Activated CD8-positive, alpha-beta memory T cell treated with anti-CD3 and anti-CD28 coated beads for 4 hours (primary cell): ENCODE measurements around the gene LECT2.

ENCODE experiments used
- DNase-seq, 2 donors: peaks; one replicate each; pipeline ENCODE4 v3.0.0-alpha.2; 2020; ENCODE audit warnings: low read depth in 2 of 2

The LECT2 gene

DNA sequence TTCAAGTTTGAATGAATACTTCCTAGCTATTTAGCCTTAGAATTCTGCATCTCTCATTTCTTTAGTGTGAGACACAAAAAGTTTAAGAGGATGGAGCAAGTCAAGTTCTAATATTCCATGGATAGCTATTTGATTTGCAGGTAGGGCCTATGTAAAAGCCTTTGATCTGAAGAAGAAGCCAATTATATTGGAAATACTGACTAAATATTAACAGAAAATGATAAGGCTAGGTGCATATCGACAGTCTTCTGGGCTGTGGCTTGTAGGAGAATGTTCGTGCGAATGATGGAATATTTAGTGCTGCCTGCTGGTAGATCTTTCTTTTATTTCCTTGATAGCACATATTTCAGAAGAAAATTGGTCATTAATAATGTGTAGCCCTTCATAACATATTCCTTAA lies at the start of gene LECT2:
Gene LECT2 (minus strand): TSS at position 85 of the 400 bp plus-strand sequence. CDS start 150 bp downstream, outside the sequence.
- DNase-seq, result no peak

DNA sequence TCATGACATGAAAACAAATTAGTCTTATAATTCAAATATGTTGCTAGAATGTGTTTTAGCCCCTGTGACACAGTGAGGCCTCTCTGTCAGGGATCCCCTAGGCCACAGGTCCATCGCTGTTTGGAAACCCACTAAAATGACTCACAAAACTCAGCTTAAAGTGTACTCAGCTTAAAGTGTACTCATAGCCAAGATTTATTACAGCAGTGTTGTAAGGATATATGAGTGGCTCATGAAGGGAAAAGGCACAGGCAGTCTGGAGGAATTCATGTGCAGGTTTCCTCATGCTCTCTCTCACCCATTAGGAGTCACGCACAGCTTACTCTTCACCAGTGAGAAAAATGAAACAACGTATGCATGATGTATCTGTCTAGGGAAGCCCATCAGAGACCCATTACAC lies 49.7 kb upstream of the LECT2 start:
- no peak for DNase-seq

DNA sequence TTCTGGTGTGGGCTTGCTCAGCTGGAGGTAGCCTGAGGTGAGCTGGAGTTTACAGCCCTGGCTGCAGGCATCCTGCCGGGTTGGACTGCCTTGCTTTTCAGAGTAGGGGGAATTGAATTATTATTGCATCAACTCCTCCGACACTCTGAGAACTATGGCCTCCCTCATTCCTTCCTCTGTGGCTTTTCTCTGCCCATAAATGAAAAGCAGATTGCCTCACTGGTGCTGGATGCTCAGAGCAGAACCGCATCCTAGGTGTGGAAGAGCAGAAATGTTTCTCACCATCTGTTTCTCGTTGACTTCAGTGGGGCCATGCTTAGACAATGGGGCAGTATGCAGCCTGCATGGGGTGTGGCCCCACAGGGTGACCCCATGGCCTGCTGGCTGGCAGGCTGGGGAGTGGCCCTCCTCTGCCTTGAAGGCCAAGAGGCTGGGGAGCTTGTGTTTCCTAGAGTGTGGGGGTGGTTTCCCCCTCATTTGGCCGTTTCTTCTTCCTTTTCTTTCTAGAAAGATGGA lies 46.7 kb upstream of the LECT2 start:
- DNase-seq, result no peak

DNA sequence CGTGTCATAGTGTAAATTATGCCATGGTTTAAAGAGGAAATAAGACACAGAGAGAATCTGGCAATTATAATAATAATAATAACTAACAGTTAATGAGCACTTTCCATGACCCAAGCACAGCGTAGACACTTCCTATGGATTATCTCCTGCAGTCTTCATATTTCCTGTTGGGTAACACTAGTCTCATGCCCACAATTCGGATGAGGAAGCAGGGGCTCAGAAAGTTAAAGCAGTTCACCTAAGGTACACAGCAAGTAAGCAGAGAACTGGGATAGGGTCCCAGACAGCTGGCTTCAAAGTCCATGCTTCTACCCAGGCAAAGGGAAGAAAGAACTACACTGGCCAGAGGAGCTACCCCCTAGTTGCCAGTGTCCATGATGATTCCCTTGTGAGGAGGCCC lies 46.1 kb upstream of the LECT2 start:
- no peak for DNase-seq

DNA sequence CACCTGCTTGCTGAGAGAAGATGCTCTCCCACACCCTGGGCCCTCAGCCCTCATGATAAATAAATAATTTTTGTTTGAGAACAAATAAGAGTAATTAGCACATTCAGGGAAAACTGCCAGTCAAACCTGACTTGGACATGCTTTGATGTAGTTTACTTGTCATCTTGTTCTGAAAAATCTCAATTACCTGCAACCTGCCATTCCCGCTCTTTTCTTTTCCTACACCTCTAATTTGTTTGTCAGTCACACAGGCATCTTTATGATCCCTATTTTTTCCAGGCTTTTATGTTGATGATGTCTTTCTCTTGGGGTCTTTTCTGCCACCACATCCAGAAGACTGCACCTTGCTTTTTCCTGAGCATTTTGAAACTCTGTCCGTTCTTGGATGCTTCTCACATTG lies 45.4 kb upstream of the LECT2 start:
- no peak for DNase-seq

DNA sequence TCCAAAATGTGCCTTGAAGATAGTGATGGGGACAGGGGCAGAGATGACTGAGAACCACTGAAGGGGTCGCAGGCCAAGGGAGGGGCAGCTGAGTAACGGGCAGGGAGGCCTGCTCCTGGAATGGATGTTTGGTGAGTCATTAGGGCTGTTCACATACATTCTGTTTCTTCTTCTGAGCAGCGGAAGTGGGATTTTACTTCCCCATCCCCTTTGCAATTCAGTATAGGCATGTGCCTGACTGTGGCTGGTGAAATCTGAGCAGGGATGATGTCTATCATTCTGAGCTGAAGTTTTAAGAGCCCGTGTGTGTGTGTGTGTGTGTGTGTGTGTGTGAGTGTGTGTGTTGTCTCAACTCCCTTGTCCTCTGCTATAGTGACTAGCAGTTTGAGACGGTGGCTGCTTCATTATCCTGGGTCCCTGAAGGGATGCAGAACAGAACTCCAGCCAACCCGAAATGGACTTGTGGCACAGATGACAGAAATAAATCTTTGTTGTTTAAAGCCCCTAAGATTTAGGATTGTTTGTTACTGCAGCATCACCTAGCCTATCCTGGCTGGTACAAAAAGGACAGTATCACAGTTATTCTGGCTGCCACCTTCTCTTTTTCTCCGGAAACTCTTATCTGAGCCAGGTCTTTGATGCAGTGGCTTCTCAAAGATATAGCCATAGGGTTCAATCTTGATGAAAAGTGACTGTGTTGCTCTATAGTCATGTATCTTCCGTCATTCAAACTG lies 44.8 kb upstream of the LECT2 start:
- DNase-seq, result no peak

DNA sequence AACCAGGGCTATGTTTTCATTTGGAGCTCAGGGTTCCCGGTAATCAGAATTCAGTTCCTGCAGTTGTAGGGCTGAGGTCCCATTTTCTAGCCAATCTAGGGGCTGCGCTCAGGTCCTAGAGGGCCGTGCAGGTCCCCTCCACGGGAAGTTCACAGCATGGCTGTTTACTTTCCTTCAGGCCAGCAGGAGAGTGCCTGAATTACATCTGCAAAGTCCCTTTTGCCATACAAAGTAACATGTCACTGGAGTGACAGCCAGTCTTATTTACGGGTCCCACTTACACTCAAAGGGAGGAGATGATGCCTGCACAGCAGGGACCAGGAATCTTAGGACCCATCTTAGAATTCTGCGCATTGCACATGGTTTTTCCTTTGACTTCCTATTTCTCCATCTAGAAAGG lies 44.1 kb upstream of the LECT2 start:
- no peak for DNase-seq

DNA sequence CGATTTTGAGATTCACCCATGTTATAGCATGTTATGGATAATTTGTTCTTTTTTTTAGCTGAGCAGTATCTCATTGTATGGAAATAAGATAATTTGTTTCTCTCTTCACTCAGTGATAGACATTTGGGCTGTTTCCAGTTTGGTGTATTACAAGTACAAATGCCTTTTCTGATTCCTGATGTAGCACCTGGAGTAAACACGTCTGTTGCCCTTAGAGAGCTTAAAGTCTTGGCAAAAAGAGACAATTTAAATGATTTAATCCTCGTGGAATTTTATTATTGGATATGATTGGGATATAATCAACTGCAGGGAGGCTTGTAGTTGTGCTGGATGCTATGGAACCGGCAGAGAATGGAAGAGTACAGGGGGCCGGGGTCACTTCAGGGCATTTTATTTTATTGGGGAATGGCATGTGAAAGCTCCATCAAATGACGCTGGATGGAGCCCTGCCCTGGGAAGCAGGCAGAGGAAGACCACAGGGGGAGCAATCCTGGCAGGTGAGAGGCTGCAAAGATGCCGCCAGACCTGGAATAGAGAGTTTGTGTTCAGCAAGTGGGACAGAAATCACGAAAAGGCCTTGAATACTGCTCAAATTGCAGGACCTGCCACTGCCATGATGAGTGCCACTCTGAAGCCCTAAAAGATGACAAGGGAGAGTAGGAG lies 43.0 kb upstream of the LECT2 start:
- no peak for DNase-seq

DNA sequence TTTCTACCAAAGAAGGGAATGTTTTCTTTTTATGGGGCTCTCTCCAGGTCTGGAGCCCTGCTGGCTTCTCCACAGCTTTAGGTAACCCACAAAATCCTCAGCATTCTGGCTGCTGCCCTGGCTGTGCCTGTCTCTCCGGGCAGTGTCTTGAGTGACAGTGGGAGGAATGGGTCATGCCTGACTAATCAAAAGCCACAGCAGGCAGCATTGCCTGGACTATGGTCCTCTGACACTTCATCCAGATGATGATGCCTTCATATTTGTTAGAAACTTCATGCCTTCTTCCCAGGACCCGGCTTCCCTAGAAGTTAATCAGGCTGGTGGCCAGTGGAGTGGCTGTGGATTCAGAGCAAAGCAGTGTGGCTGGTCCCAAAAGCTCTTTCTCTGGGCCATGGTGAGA lies 41.8 kb upstream of the LECT2 start:
- DNase-seq, result no peak

DNA sequence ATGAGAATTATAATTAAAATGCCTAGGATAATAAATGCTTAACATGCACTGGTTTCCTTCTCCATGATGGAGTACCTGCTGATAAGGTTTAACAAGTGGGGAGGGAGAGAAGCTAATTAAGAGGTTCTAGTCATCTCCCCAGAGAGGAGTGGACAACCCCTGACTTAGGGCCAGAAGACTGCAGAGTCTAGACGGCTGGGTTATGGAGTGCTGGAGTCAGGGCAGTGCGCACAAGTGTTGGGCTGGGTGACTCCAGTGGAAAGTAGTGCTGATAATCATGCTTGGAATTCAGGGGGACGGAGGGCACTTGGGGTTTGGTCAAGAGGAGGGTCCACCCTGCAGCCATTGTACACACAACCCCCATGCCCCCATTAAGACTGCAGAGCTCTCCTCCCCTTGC lies 41.2 kb upstream of the LECT2 start:
- DNase-seq, result no peak

DNA sequence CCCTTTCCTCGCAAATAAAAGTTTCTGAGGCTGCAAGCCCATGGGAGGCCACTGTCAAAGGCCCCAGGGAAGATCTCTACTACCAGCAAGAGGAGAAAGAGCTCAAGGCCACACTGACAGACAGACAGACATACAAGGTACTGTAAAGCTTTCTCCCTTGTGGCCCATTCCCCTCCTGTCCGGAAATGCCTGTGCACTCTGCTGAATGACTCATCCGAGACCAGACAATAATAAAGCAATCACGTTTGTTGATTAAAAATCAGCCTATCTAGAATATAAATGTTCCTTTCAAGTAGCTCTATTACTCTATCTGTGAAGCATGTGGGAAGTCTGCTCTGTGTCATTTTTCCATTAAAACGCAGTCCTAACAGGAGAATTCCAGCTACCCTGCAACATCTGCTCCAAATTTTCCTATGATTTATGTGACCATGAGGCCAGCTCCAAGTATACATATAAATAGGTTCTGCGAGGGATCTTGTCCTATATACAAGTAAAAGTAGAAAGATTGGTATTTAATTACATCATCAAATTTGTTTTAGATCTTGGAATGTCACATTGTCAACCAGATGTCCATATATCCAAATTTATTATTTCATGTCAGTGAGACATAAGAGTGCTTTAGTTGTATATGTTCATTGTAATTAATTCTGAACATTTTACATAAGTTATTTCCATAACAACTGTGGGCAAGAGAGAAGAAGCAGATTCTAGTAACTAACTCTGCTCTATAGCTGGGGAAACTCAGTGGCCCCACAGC lies 39.3 kb upstream of the LECT2 start:
- DNase-seq, result no peak

DNA sequence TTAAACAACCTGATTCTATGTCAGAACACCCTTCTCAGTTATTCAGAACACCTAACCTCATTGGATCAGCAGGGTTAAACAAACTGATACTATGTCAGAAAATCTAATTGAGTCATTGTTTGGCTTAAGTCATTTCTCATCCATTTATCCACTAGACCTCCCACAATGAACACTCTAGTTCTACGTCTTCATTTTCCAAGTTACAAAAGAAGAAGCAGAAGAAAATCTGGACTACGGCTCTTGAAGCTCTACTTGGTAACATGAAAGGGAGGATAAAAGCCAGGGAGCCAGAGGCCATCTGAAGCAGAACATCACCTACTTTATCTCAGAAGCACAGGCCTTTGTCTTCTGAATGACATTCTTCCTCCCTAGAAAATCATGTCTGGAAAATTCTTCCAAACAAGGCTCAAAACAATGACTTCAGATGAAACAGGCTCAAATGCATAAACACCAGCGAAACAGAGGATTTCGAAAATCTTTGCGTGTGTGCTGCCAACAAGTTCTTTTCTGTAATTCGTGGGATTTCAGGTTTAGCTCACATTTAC lies 38.6 kb upstream of the LECT2 start:
- no peak for DNase-seq

DNA sequence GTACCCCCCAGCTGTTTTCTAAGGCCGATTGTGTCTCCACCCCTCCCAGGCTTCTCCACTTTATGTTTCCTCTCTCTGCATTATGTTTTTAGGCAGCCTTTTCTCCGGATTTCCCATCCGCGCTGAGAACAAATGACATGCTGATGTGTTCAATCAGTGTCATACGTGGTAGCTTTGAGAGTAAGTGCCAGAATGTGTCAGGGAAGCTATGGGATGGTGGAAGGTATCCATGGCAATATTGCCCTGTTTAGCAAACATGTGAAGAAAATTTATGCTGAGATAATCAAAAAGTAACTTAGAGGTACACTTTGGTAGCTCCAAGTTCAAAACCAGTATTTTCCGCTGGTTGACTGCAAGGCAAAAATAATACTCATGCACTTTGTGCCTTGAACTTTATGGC lies 36.6 kb upstream of the LECT2 start:
- no peak for DNase-seq

DNA sequence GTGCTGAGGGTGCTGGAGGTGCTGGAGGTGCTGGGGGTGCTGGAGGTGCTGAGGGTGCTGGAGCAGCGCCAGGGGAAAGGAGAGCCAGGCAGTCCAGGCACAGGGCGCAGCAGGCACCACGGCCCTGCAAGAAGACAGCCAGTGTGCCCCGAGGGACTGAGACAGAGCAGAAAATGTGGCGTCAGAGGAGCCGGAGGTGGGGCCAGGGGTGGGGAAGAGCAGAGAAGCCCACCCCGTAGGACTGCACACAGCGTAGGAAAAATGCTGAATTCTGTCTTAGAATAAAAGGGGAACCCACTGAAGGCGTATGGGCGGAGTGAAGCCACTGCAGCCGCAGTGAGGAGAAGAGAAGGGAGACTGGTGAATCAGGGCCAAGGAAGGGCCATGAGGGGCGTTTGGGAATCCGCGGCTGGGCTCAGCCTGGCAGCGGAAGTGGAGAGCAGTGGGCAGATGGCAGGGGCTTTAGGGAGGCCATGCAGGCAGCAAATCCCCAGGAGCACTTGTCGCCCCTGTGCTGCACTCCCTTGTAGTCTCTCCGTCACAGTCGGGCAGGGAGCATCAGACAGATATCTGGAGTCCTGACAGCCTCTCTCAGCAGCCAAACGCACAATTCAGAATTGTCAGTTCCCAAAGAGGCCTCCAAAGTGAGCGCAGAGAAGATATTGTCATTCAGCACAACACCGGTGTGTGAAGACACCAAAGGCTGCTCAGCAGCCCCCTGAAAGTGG lies 35.9 kb upstream of the LECT2 start:
- DNase-seq, result no peak

DNA sequence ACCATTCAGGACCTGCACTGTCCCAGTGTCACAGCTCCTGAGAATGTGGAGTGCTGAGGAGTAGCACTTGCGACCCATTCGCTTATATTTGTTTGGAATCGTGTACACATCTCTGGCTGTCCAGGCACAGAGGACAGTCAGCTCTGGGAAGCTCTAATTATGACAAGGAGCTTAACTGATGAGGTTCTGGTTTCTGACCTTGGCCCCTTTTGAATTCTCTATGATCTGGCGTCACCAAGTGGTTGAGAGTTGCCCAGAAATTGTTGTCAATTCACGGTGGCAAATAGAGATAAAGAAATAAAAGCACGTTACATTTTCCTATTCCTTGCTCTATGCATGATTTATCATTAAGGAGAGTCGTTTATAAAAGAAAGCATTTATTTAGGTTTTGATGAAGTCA lies 34.9 kb upstream of the LECT2 start:
- DNase-seq, result no peak

DNA sequence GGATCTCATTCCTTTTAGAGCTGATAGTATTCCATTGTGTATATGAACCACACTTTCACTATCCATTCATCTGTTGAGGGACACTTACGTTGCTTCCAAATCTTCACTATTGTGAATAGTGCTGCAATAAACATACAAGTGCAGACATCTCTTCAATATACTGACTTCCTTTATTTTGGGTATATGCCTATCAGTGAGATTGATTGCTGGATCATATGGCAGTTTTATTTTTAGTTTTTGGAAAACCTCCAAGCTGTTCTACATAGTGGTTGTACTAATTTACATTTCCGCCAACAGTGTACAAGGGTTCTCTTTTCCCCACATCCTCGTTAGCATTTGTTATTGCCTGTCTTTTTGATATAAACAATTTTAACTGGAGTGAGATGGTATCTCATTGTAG lies 33.8 kb upstream of the LECT2 start:
- DNase-seq, result no peak

DNA sequence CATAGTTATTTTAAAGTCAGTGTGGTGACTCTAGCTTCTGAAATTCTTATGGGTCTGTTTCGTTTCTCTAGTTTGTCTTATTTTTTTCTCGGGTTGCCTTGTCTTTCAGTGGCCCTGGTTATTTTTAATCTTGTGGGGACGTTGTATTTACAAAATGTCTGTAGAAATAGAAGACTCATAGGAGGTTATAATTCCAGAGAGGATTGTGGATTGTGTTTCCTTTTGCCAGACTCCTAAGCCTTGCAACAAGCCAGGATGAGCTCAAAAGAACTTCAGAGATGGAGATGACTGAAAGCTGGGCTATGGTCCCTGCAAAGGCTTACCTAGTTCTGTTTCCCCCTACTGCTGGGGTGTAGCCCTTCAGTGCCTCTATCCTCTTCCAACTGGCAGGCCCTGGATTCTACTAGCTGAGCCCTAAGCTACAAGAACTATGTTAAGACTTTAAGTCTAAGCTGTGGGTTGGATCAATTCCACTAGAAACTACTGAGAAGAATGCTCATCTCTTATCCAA lies 32.2 kb upstream of the LECT2 start:
- no peak for DNase-seq

DNA sequence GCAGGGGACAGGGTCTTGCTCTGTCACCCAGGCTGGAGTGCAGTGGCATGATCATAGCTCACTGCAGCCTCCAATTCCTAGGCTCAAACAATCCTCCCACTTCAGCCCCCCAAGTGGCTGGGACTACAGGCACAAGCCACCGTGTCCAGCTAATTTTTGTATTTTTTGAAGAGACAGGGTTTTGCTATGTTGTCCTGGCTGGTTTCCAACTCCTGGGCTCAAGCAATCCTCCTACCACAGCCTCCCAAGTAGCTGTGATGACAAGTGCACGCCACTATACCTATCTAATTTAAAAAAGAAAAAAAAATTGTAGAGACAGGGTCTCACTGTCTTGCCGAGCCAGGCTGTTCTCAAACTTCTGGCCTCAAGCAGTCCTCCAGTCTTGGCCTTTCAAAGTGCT lies 31.6 kb upstream of the LECT2 start:
- no peak for DNase-seq

DNA sequence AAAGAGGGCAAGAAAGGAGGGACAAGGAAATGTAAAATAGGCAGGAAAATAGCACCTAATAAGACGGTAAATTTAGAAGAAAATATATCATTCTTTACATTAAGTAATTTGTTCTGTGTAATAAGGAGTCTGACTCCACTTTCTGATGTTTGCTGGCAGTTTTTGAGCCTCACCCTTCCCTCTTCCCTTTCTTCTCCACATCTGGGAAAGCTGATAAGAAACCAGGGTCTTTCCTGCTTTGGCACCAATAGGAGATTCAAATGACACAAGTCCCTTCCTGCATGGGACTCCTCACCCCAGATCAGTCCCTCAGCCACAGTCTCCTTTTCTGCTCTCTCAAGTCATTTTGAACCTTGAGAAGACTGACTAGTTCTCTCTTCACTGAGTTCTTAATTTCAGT lies 31.2 kb upstream of the LECT2 start:
- no peak for DNase-seq

DNA sequence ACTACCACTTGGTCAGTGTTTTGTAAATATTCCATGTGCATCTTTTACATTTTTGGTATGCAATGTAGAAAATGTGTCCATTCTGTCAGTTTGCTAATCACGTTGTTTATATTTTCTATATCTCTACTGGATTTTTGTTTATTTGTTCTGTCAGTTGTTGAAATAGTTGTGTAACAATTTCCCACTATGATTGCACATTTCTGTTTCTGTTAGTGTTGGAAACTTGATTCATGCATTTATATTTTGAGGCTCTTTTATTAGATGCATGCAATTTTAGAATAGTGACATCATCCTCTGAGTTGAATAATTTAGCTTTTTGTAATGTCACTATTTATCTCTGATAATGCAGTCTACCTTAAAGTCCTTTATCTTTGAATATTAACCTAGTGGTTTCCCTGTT lies 25.8 kb upstream of the LECT2 start:
- no peak for DNase-seq

DNA sequence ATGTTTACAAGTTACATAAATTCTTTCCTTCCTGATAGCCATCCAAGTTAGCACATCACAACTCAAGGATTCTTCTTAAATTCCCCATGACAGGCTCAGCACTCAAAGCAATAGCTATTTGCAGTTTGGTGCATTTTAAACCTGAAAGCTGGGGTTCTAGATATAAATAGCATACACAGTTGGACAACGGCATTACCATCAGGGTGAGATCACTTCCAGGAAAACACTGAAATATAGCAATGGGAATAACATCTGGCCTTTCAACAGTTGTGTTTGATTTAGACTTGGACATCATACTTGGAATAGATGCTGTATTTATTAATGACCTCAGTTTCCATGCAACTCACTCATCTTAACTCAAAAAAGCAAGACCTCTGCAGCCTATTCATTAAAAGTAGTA lies 24.7 kb upstream of the LECT2 start:
- DNase-seq, result no peak

DNA sequence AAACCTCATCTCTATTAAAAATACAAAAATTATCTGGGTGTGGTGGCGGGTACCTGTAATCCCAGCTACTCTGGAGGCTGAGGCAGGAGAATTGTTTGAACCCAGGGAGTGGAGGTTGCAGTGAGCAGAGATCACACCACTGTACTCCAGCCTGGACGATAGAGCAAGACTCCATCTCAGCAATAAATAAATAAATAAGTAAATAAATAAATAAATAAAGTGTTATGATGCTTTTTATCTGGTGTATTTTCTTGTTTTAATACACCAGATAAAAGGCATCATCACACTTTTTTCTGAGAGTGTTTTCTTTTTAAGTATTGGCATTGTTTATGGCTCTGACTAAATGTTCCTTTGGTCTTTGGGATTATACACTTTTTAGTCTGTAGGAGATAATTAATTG lies 24.2 kb upstream of the LECT2 start:
- DNase-seq, result no peak
